GM21360 (cell line): ENCODE measurements around the gene XNDC1N.
A peak's percentile ranks its signal among the peaks of the same experiment; 100 is the strongest.

Experiments used
- ATAC-seq: cut with Tn5 transposase; IDR thresholded peaks from one replicate; pipeline ENCODE4 v1.9.1; 2021; ENCODE audit warnings: mild to moderate bottlenecking, moderate library complexity; ENCODE audit not compliant: unreplicated experiment

XNDC1N gene

GRCh38 chr11:71927820-71928736 is at the start of gene XNDC1N:
TSS of gene XNDC1N (minus strand) at chr11:71928594. CDS start at chr11:71923353, 5,241 bp downstream.
- peak; percentile 52 for ATAC-seq

- ATAC-seq: no peak
Observed at GRCh38 chr11:71977743-71978418, 49.5 kb upstream of the XNDC1N start.

- no peak for ATAC-seq
Observed at GRCh38 chr11:71977090-71977489, 48.7 kb upstream of the XNDC1N start.

- no peak for ATAC-seq
Observed at GRCh38 chr11:71976551-71976950, 48.2 kb upstream of the XNDC1N start.

GRCh38 chr11:71971680-71972079 is 43.3 kb upstream of the XNDC1N start:
- ATAC-seq: no peak

- no peak for ATAC-seq
Observed at GRCh38 chr11:71964641-71965040, 36.2 kb upstream of the XNDC1N start.

GRCh38 chr11:71963468-71963867 is 35.1 kb upstream of the XNDC1N start:
- ATAC-seq: no peak

GRCh38 chr11:71962428-71963038 is 34.1 kb upstream of the XNDC1N start:
- ATAC-seq: no peak

- ATAC-seq: no peak
Observed at GRCh38 chr11:71955898-71956456, 27.6 kb upstream of the XNDC1N start.

GRCh38 chr11:71951741-71952310 is 23.4 kb upstream of the XNDC1N start:
- no peak for ATAC-seq

GRCh38 chr11:71949034-71949433 is 20.6 kb upstream of the XNDC1N start:
- ATAC-seq: no peak

- no peak for ATAC-seq
Observed at GRCh38 chr11:71948314-71949027, 20.1 kb upstream of the XNDC1N start.

GRCh38 chr11:71947498-71947897 is 19.1 kb upstream of the XNDC1N start:
- ATAC-seq: no peak

GRCh38 chr11:71946144-71946571 is 17.8 kb upstream of the XNDC1N start:
- no peak for ATAC-seq

- ATAC-seq: no peak
Observed at GRCh38 chr11:71940561-71941219, 12.3 kb upstream of the XNDC1N start.

GRCh38 chr11:71937826-71938225 is 9.4 kb upstream of the XNDC1N start:
- no peak for ATAC-seq

- ATAC-seq: no peak
Observed at GRCh38 chr11:71936825-71937224, 8.4 kb upstream of the XNDC1N start.

GRCh38 chr11:71935338-71935925 is 7.0 kb upstream of the XNDC1N start:
- ATAC-seq: no peak

- ATAC-seq: no peak
Observed at GRCh38 chr11:71934213-71934612, 5.8 kb upstream of the XNDC1N start.
